Endothelial cell (in vitro differentiated cells): Measurements from ENCODE around the gene LGMN. TPM values are rescaled to one million over a fixed set of nuclear protein-coding genes. Genes with fewer than 3 reads are reported as not detected.

ENCODE experiments used
- DNase-seq: peaks from one replicate; pipeline ENCODE4 v3.0.0; 2021; ENCODE audit warnings: low spot score
- H3K27ac Mint-ChIP-seq: one replicate; pipeline ENCODE4 v1.8.0; 2021; ENCODE audit warnings: mixed read lengths, inconsistent platforms; ENCODE audit not compliant: unreplicated experiment
- H3K27me3 Mint-ChIP-seq: one replicate; pipeline ENCODE4 v1.8.0; 2021; ENCODE audit warnings: mild to moderate bottlenecking, moderate library complexity, mixed read lengths, inconsistent platforms; ENCODE audit not compliant: unreplicated experiment
- H3K36me3 Mint-ChIP-seq: one replicate; pipeline ENCODE4 v1.8.0; 2021; ENCODE audit warnings: mild to moderate bottlenecking, low read depth, mixed read lengths, inconsistent platforms; ENCODE audit not compliant: unreplicated experiment
- H3K4me1 Mint-ChIP-seq: one replicate; pipeline ENCODE4 v1.8.0; 2021; ENCODE audit warnings: mild to moderate bottlenecking, mixed read lengths, inconsistent platforms; ENCODE audit not compliant: unreplicated experiment
- H3K4me3 Mint-ChIP-seq: one replicate; pipeline ENCODE4 v1.8.0; 2021; ENCODE audit warnings: mild to moderate bottlenecking, mixed read lengths, inconsistent platforms; ENCODE audit not compliant: unreplicated experiment
- H3K9me3 Mint-ChIP-seq: one replicate; pipeline ENCODE4 v1.8.0; 2021; ENCODE audit warnings: mixed read lengths, inconsistent platforms; ENCODE audit not compliant: unreplicated experiment
- CTCF ChIP-seq: fragments of 200-600 bp; sonication (generic); IDR thresholded peaks from one replicate; pipeline ENCODE4 v1.5.0; 2021; ENCODE audit warnings: antibody characterized with exemption; ENCODE audit not compliant: unreplicated experiment
- total RNA-seq: library from RNA; stranded (reverse); fragmentation: NEBNext Ultra II Directional; extraction: Animal tissue kit (Norgen Biotek cat#: 25700); gene quantifications from one replicate; pipeline ENCODE4 v1.2.1, GENCODE V29; 2021; ENCODE audit not compliant: unreplicated experiment

LGMN gene
- total RNA-seq, 1 donor from 2014 or later = 97.6 TPM

- Mint-ChIP-seq H3K36me3 (no peaks in the 10 kb centered on the region), H3K4me1 (peaks cover 2% of the 10 kb centered on the region), H3K4me3 (no peak overlapping the region), H3K27ac (no peak overlapping the region), H3K9me3 (no peaks in the 10 kb centered on the region), H3K27me3 (peaks cover 11% of the 10 kb centered on the region)
- no peak for DNase-seq
- TF ChIP-seq CTCF = no peak
These were observed 62.0 kb downstream of the LGMN start for GRCh38 chr14:92686411-92686899.

- Mint-ChIP-seq H3K4me1 (peaks cover 7% of the 10 kb centered on the region), H3K4me3 (no peak overlapping the region), H3K27ac (no peak overlapping the region), H3K27me3 (peaks cover 11% of the 10 kb centered on the region), H3K9me3 (no peaks in the 10 kb centered on the region), H3K36me3 (no peaks in the 10 kb centered on the region)
- DNase-seq = no peak
- no peak for TF ChIP-seq CTCF
These were observed 62.6 kb downstream of the LGMN start for GRCh38 chr14:92685784-92686355.

GRCh38 chr14:92684801-92685560 is 63.4 kb downstream of the LGMN start:
- DNase-seq = no peak
- no peak for TF ChIP-seq CTCF
- H3K4me3 Mint-ChIP-seq = no peak overlapping the region
- peaks cover 11% of the 10 kb centered on the region for H3K27me3 Mint-ChIP-seq
- H3K9me3 Mint-ChIP-seq = no peaks in the 10 kb centered on the region
- H3K27ac Mint-ChIP-seq = no peak overlapping the region
- no peaks in the 10 kb centered on the region for H3K36me3 Mint-ChIP-seq
- H3K4me1 Mint-ChIP-seq = peaks cover 7% of the 10 kb centered on the region

DNA sequence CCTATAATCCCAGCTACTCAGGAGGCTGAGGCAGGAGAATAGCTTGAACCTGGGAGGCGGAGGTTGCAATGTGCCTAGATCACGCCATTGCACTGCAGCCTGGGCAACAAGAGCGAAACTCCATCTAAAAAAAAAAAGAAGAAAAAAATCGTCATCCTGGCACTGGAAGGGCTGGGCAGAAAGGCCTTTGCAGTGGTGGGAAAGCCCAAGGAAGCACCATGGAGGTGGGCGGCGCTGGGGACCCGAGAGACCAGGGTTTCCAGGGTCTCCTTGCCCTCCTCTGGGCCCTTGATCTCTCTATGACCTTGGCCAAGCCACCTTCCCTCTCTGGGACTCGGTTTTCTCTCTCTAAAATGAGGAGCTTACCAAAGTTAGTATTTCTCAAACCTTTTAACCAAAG is 65.4 kb downstream of the LGMN start:
- H3K27me3 Mint-ChIP-seq = peaks cover 9% of the 10 kb centered on the region
- H3K9me3 Mint-ChIP-seq = no peaks in the 10 kb centered on the region
- DNase-seq = no peak
- no peak overlapping the region for H3K27ac Mint-ChIP-seq
- H3K4me1 Mint-ChIP-seq = peaks cover 7% of the 10 kb centered on the region
- TF ChIP-seq CTCF = no peak
- peaks cover 8% of the 10 kb centered on the region for H3K36me3 Mint-ChIP-seq
- no peak overlapping the region for H3K4me3 Mint-ChIP-seq
